AG09309 (cell line): ENCODE results near the gene KIF17.

Experiments used
- DNase-seq: peaks from one replicate; pipeline ENCODE4 v3.0.0-alpha.2; 2010; ENCODE audit warnings: low read depth
- H3K4me3 ChIP-seq: 2 replicates; pipeline ENCODE4 v1.5.1; 2011; ENCODE audit warnings: mild to moderate bottlenecking, low read depth, low read length, moderate library complexity; ENCODE audit not compliant: control insufficient read depth
- TF ChIP-seq, protein P1 (sequence below): IDR thresholded peaks from 2 replicates; pipeline ENCODE4 v1.5.1; 2011; ENCODE audit warnings: mild to moderate bottlenecking, low read depth, low read length, inconsistent platforms; ENCODE audit not compliant: insufficient read depth, control insufficient read depth; ENCODE audit errors: missing control alignments

The KIF17 gene

DNA sequence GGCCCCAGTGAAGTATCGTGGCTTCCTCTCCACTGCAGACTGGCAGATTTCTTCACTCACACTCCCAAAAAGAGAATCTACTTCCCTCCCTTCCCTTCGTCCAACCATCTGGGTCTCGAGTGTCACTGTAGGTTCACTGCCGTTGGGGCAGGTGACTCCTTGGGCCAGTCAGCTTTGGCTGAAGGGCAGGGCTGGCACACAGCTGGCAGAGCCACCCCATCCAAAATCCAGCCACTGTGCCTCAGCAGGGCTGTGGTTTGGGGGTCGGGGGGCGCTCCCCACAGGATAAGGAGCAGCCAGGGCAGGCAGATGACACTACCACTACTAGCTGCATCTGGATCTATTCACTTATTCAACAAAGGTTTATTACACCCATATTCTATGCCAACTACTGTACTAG, 74.7 kb downstream of the KIF17 start:
- no peak for DNase-seq
- no peak overlapping the region for H3K4me3 ChIP-seq
- TF ChIP-seq, protein P1, sequence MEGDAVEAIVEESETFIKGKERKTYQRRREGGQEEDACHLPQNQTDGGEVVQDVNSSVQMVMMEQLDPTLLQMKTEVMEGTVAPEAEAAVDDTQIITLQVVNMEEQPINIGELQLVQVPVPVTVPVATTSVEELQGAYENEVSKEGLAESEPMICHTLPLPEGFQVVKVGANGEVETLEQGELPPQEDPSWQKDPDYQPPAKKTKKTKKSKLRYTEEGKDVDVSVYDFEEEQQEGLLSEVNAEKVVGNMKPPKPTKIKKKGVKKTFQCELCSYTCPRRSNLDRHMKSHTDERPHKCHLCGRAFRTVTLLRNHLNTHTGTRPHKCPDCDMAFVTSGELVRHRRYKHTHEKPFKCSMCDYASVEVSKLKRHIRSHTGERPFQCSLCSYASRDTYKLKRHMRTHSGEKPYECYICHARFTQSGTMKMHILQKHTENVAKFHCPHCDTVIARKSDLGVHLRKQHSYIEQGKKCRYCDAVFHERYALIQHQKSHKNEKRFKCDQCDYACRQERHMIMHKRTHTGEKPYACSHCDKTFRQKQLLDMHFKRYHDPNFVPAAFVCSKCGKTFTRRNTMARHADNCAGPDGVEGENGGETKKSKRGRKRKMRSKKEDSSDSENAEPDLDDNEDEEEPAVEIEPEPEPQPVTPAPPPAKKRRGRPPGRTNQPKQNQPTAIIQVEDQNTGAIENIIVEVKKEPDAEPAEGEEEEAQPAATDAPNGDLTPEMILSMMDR, result no peak

DNA sequence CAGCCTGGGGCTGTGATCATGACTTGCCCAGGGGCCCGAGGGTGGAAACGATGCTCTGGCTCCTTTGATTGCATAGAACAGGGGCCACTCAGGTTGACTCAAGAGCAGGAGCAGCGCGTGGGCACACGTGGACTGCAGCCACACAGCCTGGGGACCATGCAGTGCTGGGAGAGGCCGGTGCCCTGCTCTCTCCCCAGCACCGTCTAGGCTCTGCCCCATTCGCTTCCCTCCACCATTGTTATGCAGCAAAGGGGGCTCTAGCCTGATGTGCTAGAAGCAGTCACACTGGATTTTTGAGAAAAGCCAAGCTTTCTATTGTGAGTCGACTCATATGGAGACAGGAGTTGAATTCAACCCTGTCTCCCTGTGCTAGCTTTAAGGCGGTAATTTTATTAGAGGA, 75.8 kb downstream of the KIF17 start:
- TF ChIP-seq, protein P1, result no peak
- DNase-seq, result no peak
- no peak overlapping the region for H3K4me3 ChIP-seq

DNA sequence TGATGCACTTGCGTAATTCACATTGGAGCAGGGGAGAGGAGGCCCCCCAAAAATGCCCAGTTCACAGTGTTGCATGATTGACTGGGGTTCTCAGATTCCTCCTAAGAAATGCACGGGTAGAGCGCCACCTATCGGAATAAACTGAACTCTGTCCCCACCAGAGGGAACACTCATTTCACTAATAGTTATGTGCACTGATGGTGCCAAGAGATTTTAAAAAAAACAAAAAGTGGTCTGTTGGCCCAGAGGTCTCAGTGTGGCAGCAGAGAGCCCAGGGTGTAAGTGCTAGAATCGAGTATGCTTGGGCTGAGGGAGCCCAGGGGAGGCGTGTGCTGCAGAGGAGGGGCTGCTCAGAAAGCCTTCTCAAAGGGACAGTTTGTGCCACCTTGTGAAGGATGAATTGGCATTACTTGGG, 77.6 kb downstream of the KIF17 start:
- TF ChIP-seq, protein P1, result peak; percentile 83
- H3K4me3 ChIP-seq, result no peak overlapping the region
- no peak for DNase-seq

DNA sequence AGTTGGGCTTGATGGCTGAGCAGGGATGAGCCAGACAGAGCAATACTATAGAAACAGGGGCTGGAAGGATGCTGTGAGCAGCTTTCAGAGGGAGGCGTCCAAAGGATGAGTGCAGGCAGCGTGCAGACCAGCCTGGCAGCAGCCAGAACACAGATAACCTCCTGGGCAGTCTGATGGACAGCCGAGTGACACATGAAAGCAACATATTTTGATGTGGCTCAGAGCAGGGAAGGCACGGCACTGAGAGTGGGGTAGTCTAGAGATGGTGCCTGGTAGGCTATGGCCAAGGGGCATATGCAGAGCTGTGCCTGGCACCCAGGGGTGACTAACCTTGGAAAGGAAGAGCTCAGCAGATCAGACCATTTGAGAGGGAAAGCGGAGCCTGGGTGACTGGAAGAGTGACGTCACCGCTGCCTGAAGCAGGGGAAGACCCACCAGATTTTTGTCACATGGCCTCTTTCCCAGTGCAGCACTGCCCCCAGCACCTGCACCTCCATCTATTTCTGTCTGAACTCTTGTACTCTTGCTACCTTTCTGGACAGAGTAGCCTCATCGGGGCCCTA, 80.9 kb downstream of the KIF17 start:
- no peak for DNase-seq
- TF ChIP-seq, protein P1, result no peak
- no peak overlapping the region for H3K4me3 ChIP-seq

DNA sequence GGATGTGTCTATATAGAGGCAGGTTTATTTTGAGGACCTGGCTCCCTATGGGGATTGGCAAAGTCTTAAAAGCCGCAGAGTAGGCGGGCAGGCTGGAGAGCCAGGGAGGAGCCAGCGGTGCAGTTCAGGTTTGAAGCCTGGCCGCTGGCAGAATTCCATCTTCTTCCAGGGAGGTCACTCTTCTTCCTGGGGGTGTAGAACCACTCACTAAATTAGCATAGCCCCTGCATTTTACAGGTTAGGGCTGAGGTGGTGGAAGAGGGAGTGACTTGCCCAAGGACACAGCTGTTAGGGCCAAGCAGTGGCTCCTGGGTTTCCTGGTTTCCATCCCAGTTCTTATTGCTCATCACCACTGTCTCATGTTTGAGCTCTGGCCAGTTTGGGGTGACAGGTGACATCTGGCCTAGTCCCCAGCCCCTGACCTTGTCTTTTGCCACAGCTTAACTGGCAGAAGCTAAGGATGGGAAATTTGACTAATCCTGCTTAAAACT, 83.2 kb downstream of the KIF17 start:
- TF ChIP-seq, protein P1, result no peak

DNA sequence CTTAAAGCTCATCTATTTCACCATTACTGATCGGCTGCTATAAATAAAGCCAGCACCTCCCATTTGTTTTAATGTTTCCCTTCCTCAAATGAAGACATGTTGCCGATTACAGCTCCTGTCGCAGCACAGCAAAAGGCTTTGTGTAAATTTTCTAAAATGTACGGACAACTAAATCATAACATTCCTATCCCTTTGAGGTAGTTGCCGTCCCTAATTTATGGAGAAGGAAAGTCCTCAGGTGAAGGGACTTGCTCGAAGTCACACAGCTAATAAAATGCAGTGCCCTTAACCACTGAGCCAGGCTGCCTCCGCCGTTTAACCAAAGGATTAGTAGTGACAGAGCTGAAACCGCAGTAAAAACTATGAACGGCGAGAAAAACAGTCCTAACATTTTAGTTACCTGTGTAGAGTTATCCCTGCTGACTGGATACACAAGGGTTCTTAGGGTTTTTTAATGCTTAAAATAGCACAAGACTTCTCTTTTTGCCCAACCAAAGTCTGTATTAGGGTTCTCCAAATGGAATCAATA, 83.7 kb downstream of the KIF17 start:
- H3K4me3 ChIP-seq, result peak overlapping the region; percentile 66
- TF ChIP-seq, protein P1, result no peak
- DNase-seq, result no peak

More for the DNA sequence above, 83.2 kb downstream of the KIF17 start:
- no peak for DNase-seq
- peak overlapping the region; percentile 66 for H3K4me3 ChIP-seq
